RKO (cell line): ENCODE measurements around the gene TSC2.

Source experiments
- DNase-seq: peaks from one replicate; pipeline ENCODE4 v3.0.0-alpha.2; 2016; ENCODE audit warnings: low spot score

TSC2 gene

GRCh38 chr16:2071454-2072202 lies 23.8 kb downstream of the TSC2 start:
- no peak for DNase-seq

GRCh38 chr16:2072926-2073325 lies 25.1 kb downstream of the TSC2 start:
- DNase-seq, result no peak

GRCh38 chr16:2074071-2074470 lies 26.3 kb downstream of the TSC2 start:
- DNase-seq, result no peak

GRCh38 chr16:2075631-2076030 lies 27.8 kb downstream of the TSC2 start:
- DNase-seq, result no peak

- no peak for DNase-seq
These were observed 28.5 kb downstream of the TSC2 start for GRCh38 chr16:2076072-2076865.

GRCh38 chr16:2077016-2077415 lies 29.2 kb downstream of the TSC2 start:
- no peak for DNase-seq

GRCh38 chr16:2077696-2078095 lies 29.9 kb downstream of the TSC2 start:
- DNase-seq, result no peak

- DNase-seq, result no peak
These were observed 30.3 kb downstream of the TSC2 start for GRCh38 chr16:2078096-2078495.

GRCh38 chr16:2078691-2079090 lies 30.9 kb downstream of the TSC2 start:
- no peak for DNase-seq

- DNase-seq, result no peak
These were observed 31.6 kb downstream of the TSC2 start for GRCh38 chr16:2079311-2079800.

GRCh38 chr16:2079991-2080390 lies 32.2 kb downstream of the TSC2 start:
- no peak for DNase-seq

- DNase-seq, result no peak
These were observed 33.7 kb downstream of the TSC2 start for GRCh38 chr16:2081201-2082084.

- DNase-seq, result no peak
These were observed 34.6 kb downstream of the TSC2 start for GRCh38 chr16:2082171-2082982.

GRCh38 chr16:2082983-2083364 lies 35.2 kb downstream of the TSC2 start:
- DNase-seq, result no peak

GRCh38 chr16:2083409-2083808 lies 35.6 kb downstream of the TSC2 start:
- DNase-seq, result no peak

GRCh38 chr16:2083876-2084780 lies 36.3 kb downstream of the TSC2 start:
- DNase-seq, result no peak

GRCh38 chr16:2084895-2085625 lies 37.3 kb downstream of the TSC2 start:
- no peak for DNase-seq

GRCh38 chr16:2085669-2086068 lies 37.9 kb downstream of the TSC2 start:
- DNase-seq, result no peak

GRCh38 chr16:2086106-2086742 lies 38.4 kb downstream of the TSC2 start:
- no peak for DNase-seq
